DMS153 treated with DMSO at 0.1 percent for 48 hours (cell line): ENCODE results near the gene ZNF552.
"Not testable (repeated sequence)": the region's sequence is repeated elsewhere in the genome, so short reads cannot be mapped to it uniquely, and the experiment has no call there.

Experiments used
- DNase-seq: peaks from one replicate; lab custom pipeline; 2025; ENCODE audit not compliant: unreplicated experiment; lab: John Stamatoyannopoulos, UW

The ZNF552 gene

DNA sequence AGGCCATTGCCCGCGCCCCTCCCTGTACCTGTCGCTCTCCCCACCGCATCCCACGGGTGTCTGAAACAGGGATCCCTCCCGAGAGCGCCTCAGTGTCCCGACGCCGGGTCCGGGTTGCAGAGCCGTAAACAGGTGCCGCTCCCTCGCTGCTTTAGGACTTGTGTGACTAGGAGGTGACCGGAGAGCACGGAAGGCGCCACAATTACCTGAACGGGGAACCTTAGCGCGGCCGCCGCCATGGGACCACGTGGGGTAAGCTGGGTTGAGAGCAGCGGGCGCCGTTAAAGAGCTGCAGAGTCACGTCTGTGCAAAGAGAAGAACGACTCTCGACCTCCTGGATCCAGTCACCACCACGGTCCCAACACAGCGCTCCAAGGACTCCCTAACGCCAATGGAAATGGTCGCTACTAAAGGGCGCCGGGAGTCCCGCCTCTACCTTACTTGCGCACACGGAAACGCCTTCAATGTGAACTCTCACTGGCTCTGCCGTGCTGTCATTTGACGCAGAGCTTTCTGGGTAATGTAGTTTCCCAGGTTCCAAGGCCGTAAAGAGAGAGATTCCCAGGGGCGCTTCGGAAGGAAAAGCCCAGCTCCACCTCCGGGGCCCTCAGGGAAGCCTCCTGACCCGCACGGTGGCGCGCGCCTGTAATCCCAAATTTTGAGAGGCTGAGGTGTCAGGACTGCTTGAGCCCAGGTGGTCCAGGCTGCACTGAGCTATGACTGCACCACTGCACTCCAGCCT, at the start of gene ZNF552:
Gene ZNF552 (minus strand): TSS at position 409 of the 742 bp plus-strand sequence. CDS start 170 bp downstream, at position 239.
- peak; percentile 92 for DNase-seq

DNA sequence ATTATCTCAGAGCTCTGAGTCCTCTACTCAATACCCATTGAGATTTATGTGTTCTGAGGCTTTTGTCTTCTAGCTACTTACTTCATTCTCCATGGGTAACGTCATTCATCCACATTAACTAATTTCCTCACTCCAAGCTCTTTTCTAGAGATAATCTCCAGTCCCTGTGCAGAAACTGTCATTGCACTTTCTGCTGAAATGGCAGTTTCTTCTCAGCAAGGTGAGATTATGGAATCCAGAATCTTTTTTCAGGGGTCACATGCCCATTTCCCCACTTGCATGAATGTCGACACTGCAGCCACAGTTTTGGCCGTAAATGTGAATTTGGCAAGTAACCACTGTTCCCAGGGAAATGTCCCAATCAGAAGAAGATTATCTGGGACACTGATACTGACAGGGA, 47.6 kb upstream of the ZNF552 start:
- DNase-seq: not testable (repeated sequence)

DNA sequence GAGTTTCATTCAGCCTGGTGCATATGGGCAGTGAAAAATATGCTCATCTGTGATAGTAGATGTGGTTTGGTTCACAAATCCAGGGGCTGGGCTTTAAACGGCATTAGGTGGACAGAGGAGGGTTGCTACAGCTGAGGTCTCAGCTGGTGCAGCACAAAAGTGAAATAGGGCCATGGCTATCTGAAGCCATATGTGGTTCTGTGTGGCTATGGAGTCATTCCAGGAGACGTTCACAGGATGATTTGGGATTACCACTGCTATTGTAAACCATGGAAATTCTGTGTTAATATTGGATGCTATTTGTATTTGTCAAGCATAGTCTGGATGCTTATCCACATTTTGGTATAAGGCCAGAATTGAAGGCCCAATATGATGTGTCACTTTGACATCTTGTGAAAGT, 39.4 kb upstream of the ZNF552 start:
- DNase-seq: not testable (repeated sequence)

DNA sequence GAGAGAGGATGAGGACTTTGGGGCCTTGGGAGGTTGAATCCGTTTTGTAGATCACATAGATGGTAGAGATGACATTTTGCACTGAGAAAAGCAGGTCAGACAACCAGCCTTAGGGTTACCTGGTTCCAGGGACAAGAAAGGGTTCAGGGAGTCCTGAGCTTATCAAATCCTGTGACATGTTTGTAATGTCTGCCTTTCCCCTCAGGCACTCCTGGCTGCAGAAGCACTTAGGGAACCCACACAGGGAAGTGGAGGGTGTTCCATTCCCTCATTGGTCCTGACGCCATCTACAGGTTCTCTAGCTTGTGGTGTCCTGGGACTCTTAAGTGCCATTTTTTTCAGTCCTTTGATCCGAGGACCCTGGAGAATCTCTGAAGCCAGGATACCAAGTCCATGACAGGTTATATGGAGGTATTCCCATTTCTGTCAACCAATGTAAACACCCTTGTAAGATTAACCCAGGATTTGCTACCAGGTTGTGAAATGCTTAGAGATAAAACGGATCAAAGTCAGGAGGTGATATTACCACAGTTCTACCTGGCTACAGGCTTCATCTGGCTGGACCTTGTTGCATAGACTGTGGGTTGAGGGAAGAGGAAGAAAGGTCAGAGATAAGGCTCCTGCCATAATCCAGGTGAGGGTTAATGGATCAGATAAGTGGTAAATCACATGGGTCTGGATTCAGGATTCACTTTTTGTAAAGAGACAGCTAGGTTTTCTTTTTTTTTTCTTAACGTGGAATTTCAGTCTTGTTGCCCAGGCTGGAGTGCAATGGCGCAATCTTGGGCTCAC, 37.3 kb upstream of the ZNF552 start:
- DNase-seq: not testable (repeated sequence)

DNA sequence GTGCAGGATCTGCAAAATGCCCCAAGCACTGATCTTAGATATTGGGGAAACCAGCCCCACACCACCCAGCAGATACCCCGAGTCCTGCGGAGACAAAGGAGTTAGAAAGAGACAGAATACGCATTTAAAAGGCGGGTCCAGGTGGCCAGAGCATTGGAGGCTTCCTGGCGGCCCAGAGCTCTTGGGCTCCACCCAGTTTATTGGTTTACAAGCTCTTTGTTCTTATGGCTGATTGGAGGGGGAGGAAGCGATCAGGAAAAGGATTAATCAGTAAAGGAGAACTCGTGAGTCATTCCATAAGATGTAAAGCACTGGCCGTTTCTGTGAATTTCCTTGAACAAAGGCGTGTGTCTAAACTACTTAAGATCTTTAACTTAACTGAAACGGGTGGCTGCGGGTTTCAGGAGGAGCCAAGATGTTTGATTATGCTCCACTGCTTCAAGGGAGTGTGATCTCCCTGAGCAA, 35.9 kb upstream of the ZNF552 start:
- DNase-seq: no peak

DNA sequence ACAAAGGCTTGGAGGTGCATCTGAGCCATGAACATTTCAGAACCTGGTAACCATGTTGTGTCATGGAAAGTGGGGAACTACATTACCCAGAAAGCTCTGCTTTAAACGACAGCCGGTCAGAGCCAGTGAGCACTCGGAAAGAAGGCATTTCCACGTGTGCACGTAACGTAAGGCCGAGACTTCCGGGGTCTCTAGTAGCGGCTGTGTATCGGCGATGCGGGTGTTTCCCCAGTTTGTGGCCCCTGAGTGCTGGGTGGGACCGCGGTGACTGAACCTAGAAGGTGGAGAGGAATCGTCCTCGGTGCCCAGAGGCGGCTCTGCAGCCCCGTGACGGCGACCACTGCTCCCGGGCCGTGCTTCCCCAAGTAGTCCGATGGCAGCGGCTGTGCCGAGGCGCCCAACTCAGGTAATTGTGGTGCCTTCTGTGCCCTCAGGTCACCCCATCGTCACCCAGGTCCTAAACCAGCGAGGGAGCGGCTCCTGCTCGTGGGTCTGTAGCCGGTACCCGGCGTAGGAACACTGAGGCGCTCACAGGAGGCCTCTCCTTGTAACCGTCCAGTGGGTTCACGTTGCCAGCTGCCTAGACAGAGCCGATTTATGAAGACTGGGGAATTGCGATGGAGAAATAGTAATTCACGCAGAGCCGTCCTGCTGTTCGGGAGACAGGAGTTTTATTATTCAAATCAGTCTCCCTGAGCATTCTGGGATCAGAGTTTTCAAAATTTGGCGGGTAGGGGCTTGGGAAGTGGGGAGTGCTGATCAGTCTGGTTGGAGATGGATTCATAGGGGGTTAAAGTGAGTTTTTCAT, 35.2 kb upstream of the ZNF552 start, which contains the start of gene ZNF587:
Gene ZNF587 (plus strand): TSS at position 194 of the 808 bp plus-strand sequence. CDS start 180 bp downstream, at position 374.
- not testable (repeated sequence) for DNase-seq

DNA sequence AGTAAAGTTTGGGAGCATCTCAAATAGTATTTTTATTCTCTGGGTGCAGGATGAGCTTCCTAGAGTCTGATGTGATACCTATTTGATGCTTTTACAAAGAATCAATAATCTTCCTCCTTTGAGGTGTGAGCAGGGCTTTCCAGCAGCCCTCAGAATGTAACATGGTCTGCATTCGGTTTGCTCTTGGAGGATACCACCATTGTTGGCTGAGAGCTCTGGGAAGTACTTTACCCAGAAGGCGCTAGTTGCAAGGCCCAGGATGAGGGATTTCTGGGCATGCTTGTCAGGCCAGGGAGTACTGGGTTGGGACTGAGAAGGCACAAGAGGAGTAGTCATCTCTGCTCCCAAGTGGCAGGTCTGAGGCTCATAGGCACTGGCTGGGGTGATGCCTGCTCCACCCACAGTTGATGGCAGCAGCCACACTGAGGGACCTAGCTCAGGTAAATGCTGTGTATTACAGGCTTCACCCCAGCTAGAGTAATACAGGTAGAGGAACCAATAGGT, 34.5 kb upstream of the ZNF552 start:
- not testable (repeated sequence) for DNase-seq

DNA sequence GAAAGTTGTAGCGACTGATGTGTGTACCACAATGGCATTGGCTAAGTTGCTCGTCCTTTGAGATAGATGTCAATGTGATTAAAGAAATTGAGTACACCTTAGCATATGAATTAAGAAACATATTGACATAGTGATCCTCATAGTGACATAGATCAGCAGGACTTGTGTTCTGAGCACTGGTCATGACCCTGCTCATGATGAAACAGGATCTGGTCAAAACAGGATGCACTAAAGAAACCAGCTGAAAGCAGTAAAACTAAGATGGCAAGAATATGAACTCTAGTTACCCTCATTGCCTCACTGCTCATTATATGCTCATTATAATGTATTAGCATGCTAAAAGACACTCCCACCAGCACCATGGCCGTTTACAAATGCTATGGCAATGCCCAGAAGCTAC, 32.5 kb upstream of the ZNF552 start:
- not testable (repeated sequence) for DNase-seq

DNA sequence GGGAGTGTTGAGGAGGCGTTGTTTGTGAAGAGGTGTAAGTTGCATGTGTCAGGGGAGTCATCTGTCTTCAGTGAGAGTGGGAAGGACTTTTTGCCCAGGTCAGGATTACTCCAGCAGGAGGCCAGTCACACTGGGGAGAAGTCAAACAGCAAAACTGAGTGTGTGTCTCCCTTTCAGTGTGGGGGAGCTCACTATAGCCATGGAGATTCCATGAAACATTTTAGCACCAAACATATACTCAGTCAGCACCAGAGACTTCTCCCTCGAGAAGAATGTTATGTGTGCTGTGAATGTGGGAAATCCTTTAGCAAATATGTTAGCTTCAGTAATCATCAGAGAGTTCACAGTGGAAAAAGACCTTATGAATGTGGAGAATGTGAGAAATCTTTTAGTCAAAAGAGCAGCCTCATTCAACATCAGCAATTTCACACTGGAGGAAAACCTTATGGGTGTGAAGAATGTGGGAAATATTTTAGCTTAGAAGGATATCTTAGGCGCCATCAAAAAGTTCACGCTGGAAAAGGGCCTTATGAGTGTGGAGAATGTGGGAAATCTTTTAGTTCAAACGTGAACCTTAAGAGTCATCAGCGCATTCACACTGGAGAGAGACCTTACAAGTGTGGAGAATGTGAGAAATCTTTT, 26.5 kb upstream of the ZNF552 start:
- DNase-seq: no peak

DNA sequence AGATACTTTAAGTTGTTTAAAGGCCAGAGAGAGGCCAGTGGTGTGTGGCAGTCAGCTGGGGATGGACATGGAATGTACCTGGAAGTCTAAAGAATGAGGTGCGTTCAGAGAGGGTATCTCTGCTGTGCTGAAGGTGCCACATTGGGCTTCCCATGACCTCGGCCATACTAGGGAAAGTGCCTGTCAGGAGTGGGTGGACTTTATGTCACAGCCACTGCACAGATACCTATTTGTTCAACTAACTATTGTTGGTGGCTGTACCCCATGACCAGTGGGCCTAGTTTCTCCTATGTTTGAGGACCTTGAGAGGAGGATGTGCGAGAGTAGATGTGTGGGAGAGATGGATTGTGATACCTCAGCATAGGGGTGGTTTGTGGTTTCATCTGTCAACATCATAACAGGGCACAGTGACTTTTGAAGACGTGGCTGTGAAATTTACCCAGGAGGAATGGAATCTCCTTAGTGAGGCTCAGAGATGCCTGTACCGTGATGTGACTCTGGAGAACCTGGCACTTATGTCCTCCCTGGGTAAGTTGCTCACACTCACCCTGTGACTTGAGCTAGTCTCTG, 24.0 kb upstream of the ZNF552 start:
- not testable (repeated sequence) for DNase-seq

DNA sequence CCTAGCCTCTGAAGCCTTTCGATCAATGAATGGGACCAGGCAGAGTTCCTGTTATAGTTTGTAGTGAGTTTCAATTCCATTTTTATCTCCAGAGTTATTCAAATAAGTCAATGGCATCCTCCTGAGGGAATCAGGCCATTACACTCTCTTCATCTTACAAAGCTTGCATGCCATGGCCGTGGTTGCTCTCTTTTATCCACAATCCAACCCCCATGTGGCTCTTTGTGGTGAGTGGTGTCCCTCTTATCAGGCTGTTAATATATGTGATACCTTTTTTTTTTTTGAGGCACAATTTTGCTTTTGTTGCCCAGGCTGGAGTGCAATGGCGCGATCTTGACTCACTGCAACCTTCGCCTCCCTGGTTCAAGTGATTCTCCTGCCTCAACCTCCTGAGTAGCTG, 22.3 kb upstream of the ZNF552 start:
- not testable (repeated sequence) for DNase-seq

DNA sequence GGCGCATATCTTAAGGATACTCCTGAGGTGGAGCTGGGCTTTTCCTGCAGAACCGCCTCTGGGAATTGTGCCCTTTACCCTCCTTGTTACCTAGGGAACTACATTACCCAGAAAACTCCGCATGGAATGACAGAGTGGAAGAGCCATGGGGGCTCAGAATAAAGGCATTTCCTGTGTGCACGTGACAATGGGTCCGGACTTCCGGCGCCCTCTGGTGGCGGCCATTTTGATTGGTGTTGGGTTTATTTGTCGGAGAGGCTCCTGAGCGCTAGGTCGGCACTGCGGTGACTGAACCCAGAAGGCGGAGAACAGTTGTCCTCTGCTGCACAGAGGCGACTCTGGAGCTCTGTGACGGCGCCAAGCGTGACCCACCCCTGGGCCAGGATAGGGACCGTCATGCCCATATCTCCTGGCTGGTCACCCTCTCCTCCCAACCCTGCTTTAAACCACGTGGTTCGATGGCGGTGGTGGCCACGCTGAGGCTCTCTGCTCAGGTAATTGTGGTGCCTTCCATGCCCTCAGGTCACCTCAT, 15.4 kb upstream of the ZNF552 start, which contains the start of gene ZNF587B:
Gene ZNF587B (plus strand): TSS at position 229 of the 532 bp plus-strand sequence. CDS start 230 bp downstream, at position 459.
- no peak for DNase-seq

DNA sequence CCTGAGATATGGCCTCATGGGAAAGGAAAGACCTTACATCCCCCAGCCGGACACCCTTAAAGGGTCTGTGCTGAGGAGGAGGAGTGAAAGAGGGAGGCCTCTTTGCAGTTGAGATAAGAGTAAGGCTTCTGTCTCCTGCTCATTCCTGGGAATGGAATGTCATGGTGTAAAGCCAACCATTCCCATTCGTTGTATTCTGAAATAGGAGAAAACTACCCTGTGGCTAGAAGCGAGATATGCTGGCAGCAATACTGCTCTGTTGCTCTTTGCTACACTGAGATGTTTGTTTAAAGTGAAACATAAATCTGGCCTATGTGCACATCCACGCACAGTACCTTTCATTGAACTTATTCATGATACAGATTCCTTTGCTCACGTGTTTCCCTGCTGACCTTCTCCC, 14.6 kb upstream of the ZNF552 start:
- no peak for DNase-seq

DNA sequence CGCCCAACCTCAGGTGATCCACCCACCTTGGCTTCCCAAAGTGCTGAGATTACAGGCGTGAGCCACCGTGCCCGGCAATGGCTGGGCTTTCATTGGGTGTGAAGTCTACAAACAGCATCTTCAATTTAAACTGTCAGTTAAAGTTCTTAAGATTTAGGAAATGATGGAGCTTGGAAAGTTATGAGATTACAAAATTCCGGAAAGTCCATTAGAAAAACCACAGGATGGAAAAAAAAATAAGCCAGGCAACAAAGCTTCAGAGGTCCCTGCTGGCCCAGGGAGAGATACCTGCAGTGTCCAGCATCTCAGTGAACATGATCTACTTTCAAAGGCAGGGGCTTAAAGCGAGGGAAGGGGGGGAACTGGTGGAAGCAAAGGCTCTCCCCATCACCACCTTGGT, 10.8 kb upstream of the ZNF552 start:
- DNase-seq: no peak

DNA sequence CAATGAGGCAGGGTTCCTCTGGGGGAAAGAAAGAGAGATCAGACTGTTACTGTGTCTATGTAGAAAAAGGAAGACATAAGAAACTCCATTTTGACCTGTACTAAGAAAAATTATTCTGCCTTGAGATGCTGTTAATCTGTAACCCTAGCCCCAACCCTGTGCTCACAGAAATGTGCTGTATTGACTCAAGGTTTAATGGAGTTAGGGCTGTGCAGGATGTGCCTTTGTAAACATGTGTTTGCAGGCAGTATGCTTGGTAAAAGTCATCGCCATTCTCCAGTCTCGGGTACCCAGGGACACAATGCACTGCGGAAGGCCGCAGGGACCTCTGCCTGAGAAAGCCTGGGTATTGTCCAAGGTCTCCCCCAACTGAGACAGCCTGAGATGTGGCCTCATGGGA, 8.9 kb upstream of the ZNF552 start:
- DNase-seq: not testable (repeated sequence)

DNA sequence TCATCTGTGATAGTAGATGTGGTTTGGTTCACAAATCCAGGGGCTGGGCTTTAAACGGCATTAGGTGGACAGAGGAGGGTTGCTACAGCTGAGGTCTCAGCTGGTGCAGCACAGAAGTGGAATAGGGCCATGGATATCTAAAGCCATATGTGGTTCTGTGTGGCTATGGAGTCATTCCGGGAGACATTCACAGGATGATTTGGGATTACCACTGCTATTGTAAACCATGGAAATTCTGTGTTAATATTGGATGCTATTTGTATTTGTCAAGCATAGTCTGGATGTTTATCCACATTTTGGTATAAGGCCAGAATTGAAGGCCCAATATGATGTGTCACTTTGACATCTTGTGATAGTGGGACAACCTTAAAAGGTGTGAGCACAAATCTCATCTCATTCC, 8.4 kb upstream of the ZNF552 start:
- not testable (repeated sequence) for DNase-seq

DNA sequence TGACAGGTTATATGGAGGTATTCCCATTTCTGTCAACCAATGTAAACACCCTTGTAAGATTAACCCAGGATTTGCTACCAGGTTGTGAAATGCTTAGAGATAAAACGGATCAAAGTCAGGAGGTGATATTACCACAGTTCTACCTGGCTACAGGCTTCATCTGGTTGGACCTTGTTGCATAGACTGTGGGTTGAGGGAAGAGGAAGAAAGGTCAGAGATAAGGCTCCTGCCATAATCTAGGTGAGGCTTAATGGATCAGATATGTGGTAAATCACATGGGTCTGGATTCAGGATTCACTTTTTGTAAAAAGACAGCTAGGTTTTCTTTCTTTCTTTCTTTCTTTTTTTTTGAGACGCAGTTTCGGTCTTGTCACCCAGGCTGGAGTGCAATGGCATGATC, 6.8 kb upstream of the ZNF552 start:
- DNase-seq: not testable (repeated sequence)

DNA sequence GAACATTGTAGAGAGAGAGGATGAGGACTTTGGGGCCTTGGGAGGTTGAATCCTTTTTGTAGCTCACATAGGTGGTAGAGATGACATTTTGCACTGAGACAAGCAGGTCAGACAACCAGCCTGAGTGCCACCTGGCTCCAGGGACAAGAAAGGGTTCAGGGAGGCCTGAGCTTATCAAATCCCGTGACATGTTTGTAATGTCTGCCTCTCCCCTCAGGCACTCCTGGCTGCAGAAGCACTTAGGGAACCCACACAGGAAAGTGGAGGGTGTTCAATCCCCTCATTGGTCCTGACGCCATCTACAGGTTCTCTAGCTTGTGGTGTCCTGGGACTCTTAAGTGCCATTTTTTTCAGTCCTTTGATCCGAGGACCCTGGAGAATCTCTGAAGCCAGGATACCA, 6.4 kb upstream of the ZNF552 start:
- DNase-seq: not testable (repeated sequence)

DNA sequence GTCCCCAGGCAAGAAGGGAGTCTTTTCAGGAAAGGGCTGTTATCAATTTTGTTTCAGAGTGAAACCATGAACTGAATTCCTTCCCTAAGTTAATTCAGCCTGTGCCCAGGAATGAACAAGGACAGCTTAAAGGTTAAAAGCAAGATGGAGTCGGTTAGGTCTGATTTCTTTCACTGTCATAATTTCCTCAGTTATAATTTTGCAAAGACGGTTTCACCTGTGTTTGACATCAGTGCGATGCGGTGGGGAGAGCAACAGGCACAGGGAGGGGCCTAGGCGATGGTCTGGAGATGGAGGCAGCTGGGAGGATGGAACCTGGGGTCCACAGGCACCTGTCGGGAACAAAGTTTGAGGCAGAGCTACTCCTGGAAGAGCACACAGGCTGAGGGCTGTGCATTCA, 5.9 kb upstream of the ZNF552 start:
- no peak for DNase-seq
